ENCODE measurements around the gene UCP1.
"Not testable (repeated sequence)": the region's sequence is repeated elsewhere in the genome, so short reads cannot be mapped to it uniquely, and the experiment has no call there.

UCP1 gene

DNA sequence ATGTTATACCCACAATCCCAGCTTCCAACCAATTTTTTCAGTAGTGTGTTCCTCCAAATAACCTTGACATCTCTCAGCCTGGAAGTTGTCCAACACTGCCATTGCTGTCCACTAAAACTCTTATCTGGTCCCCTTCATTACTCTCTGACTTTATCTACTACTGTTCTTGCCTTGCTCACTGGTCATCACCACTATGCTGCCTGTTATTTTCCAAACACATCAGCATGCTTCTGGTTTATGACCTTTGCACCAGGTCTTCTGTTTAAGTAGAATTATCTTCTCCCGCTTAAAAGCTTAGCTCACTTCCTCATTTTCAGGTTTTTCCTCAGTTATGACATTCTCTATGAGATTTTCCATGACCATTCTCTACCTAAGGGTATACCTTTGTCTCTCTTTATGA lies 39.3 kb downstream of the UCP1 start:
- DNase-seq = no peak

DNA sequence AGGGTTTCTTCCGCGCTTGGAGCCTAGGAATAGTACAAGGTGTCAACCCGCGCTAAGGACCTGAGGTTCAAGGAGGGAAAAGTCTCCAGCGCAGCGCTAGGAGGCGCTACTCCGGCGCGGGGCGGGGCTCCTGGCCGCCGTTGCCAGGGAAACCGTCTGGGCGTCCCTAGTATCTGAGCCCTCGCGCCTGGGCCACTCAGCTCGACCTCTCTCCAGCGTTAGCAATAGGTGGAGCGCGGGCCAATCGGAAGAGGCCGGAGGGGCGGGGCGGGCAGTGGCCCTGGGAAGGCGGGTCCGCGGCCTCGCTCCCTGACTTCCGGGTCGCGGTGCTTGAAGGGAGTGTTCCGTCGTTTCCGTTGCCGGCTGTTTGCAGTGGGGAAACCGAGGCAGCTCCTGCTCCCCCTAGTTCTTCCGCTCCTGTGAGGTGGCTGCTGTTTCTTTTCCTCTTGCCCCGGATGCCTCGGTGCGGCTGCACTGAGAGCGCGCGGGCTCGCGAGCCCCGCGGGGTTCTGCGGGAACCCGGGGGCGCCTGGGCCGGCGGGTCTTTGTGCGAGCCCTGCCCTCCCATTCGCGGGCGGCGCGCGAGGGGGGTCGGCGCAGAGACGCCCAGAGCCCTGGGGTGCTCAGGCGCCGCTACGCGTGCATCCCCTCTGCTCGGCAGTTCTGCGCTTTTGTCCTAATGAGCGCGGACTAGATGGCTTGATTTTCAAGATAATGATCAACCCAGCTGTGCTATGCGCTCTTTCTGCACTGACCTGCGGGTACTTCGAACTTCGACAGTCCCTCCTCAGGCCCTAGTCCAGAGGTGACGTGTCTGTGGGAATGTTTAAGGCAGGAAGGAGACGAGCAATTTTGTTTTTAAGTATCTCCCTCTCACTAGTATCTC lies 44.7 kb downstream of the UCP1 start, which contains the start of gene ELMOD2:
ELMOD2 (plus strand) TSS at position 312 of the 886 bp plus-strand sequence. CDS start 1,261 bp downstream, outside the sequence.
- peak; percentile 87 to 96 for DNase-seq

- DNase-seq = no peak
Measured at GRCh38 chr4:140523370-140523856, 45.3 kb downstream of the UCP1 start.

GRCh38 chr4:140515423-140515822 lies 53.3 kb downstream of the UCP1 start:
- no peak for DNase-seq

- not testable (repeated sequence) for DNase-seq
Measured at GRCh38 chr4:140513765-140514164, 55.0 kb downstream of the UCP1 start.
